Endodermal cell (in vitro differentiated cells): Measurements from ENCODE around the gene OR5K4. TPM values are rescaled to one million over a fixed set of nuclear protein-coding genes. Genes with fewer than 3 reads are reported as not detected.

ENCODE experiments used
- DNase-seq: peaks from one replicate; pipeline ENCODE4 v3.0.0-alpha.2; 2017
- H3K27ac ChIP-seq: 2 replicates; pipeline ENCODE4 v1.5.1; 2013; ENCODE audit warnings: mild to moderate bottlenecking, low read depth, low read length, moderate library complexity
- H3K27me3 ChIP-seq: 2 replicates; pipeline ENCODE4 v1.6.1; 2013; ENCODE audit warnings: mild to moderate bottlenecking, low read length, moderate library complexity; ENCODE audit not compliant: insufficient read depth, control insufficient read depth, poor library complexity, severe bottlenecking
- H3K36me3 ChIP-seq: 2 replicates; pipeline ENCODE4 v1.7.0; 2013; ENCODE audit warnings: mild to moderate bottlenecking, low read length, moderate library complexity; ENCODE audit not compliant: control insufficient read depth, insufficient read depth
- H3K4me1 ChIP-seq: one replicate; pipeline ENCODE4 v1.7.0; 2013; ENCODE audit warnings: low read length; ENCODE audit not compliant: control insufficient read depth, insufficient read depth
- H3K4me3 ChIP-seq: 2 replicates; pipeline ENCODE4 v1.5.1; 2013; ENCODE audit warnings: mild to moderate bottlenecking, low read length, moderate library complexity
- H3K9ac ChIP-seq: 2 replicates; pipeline ENCODE4 v1.6.1; 2013; ENCODE audit warnings: mild to moderate bottlenecking, low read length, moderate library complexity; ENCODE audit not compliant: poor library complexity, severe bottlenecking; ENCODE audit errors: extremely low read depth
- H3K9me3 ChIP-seq: 2 replicates; pipeline ENCODE4 v1.6.1; 2013; ENCODE audit warnings: mild to moderate bottlenecking, low read length, moderate library complexity; ENCODE audit not compliant: control insufficient read depth
- H3K27ac Mint-ChIP-seq: 2 replicates; pipeline ENCODE4 v1.8.0; 2020; ENCODE audit warnings: mixed read lengths
- H3K27me3 Mint-ChIP-seq: 2 replicates; pipeline ENCODE4 v1.8.0; 2021; ENCODE audit warnings: mild to moderate bottlenecking, mixed read lengths; ENCODE audit not compliant: insufficient read depth
- H3K36me3 Mint-ChIP-seq: 2 replicates; pipeline ENCODE4 v1.8.0; 2020; ENCODE audit warnings: low read depth, mixed read lengths
- H3K4me1 Mint-ChIP-seq: 2 replicates; pipeline ENCODE4 v1.8.0; 2020; ENCODE audit warnings: mixed read lengths
- H3K4me3 Mint-ChIP-seq: 2 replicates; pipeline ENCODE4 v1.8.0; 2020; ENCODE audit warnings: mild to moderate bottlenecking, moderate library complexity, mixed read lengths
- H3K9me3 Mint-ChIP-seq: 2 replicates; pipeline ENCODE4 v1.8.0; 2020; ENCODE audit warnings: mild to moderate bottlenecking, mixed read lengths
- CTCF ChIP-seq: fragments of 200-600 bp; sonication (generic); conservative IDR thresholded peaks from 2 replicates; pipeline ENCODE4 v1.5.0; 2021; ENCODE audit warnings: antibody characterized with exemption, mild to moderate bottlenecking
- WGBS, 2 experiments: methylation state at CpG; one replicate each; pipeline versions ENCODE4 v1.1.5 to v1.1.7; 2013; ENCODE audit warnings: missing lambda C conversion rate in 2 of 2, mixed read lengths in 1 of 2; ENCODE audit not compliant: insufficient coverage in 1 of 2, insufficient read length in 1 of 2; 5-methylcytosine and 5-hydroxymethylcytosine counted together
- total RNA-seq, 2 donors: library from RNA; stranded (reverse); fragmentation: NEBNext Ultra II Directional in 1 of 2; extraction: Animal tissue kit (Norgen Biotek cat#: 25700) in 1 of 2; gene quantifications; 2 replicates in 1 of 2; 3 replicates in 1 of 2; pipeline ENCODE4 v1.2.1, GENCODE V29; 2021

The OR5K4 gene
- total RNA-seq, 2 donors from 2014 or later, result not detected

- WGBS, 2 experiments, result 92% methylated on average over 2 of the region's 2 CpGs; no CpG with 5 or more reads in 1 of the 2 experiments
- no peak overlapping the region for H3K27ac ChIP-seq
- H3K27me3 Mint-ChIP-seq, result no peaks in the 10 kb centered on the region
Observed at GRCh38 chr3:98361289-98361688, 7.6 kb downstream of the OR5K4 start.

GRCh38 chr3:98367464-98368246 lies 14.0 kb downstream of the OR5K4 start:
- H3K27me3 ChIP-seq, result no peaks in the 10 kb centered on the region
- 83 to 93% methylated on average over 1 to 4 of the region's 4 CpGs for WGBS, 2 experiments
- no peaks in the 10 kb centered on the region for H3K27me3 Mint-ChIP-seq
- H3K9me3 ChIP-seq, result no peaks in the 10 kb centered on the region
- TF ChIP-seq CTCF, result no peak
- no peaks in the 10 kb centered on the region for H3K4me1 Mint-ChIP-seq
- no peak overlapping the region for H3K4me3 ChIP-seq
- no peaks in the 10 kb centered on the region for H3K9me3 Mint-ChIP-seq
- no peaks in the 10 kb centered on the region for H3K4me1 ChIP-seq
- H3K9ac ChIP-seq, result no peak overlapping the region
- no peak overlapping the region for H3K27ac ChIP-seq
- H3K36me3 Mint-ChIP-seq, result no peaks in the 10 kb centered on the region
- no peak overlapping the region for H3K4me3 Mint-ChIP-seq
- no peak for DNase-seq
- H3K27ac Mint-ChIP-seq, result no peak overlapping the region
- H3K36me3 ChIP-seq, result no peaks in the 10 kb centered on the region

More at GRCh38 chr3:98361289-98361688, 7.6 kb downstream of the OR5K4 start:
- Mint-ChIP-seq H3K9me3 (peaks cover 5% of the 10 kb centered on the region), H3K36me3 (no peaks in the 10 kb centered on the region), H3K4me1 (no peaks in the 10 kb centered on the region), H3K27ac (no peak overlapping the region), H3K4me3 (no peak overlapping the region)
- no peaks in the 10 kb centered on the region for H3K4me1 ChIP-seq
- H3K9ac ChIP-seq, result no peak overlapping the region
- no peaks in the 10 kb centered on the region for H3K9me3 ChIP-seq
- DNase-seq, result no peak
- no peak overlapping the region for H3K4me3 ChIP-seq
- H3K27me3 ChIP-seq, result no peaks in the 10 kb centered on the region
- H3K36me3 ChIP-seq, result no peaks in the 10 kb centered on the region
- TF ChIP-seq CTCF, result no peak

- Histone ChIP-seq H3K27me3 (no peaks in the 10 kb centered on the region), H3K4me1 (no peaks in the 10 kb centered on the region), H3K36me3 (no peaks in the 10 kb centered on the region), H3K27ac (no peak overlapping the region), H3K4me3 (no peak overlapping the region), H3K9ac (no peak overlapping the region), H3K9me3 (no peaks in the 10 kb centered on the region)
- no peak overlapping the region for H3K27ac Mint-ChIP-seq
- no peak for DNase-seq
- no peak for TF ChIP-seq CTCF
- H3K9me3 Mint-ChIP-seq, result no peaks in the 10 kb centered on the region
- H3K27me3 Mint-ChIP-seq, result no peaks in the 10 kb centered on the region
- no peaks in the 10 kb centered on the region for H3K4me1 Mint-ChIP-seq
- H3K36me3 Mint-ChIP-seq, result no peaks in the 10 kb centered on the region
- H3K4me3 Mint-ChIP-seq, result no peak overlapping the region
Observed at GRCh38 chr3:98371186-98371585, 17.5 kb downstream of the OR5K4 start.
